Fibroblast of skin of back (primary cell): ENCODE measurements around the gene PPBP.
"Not testable (repeated sequence)": the region's sequence is repeated elsewhere in the genome, so short reads cannot be mapped to it uniquely, and the experiment has no call there.

Experiments
- DNase-seq: peaks from one replicate; pipeline ENCODE4 v3.0.0-alpha.2; 2013

PPBP gene

DNA sequence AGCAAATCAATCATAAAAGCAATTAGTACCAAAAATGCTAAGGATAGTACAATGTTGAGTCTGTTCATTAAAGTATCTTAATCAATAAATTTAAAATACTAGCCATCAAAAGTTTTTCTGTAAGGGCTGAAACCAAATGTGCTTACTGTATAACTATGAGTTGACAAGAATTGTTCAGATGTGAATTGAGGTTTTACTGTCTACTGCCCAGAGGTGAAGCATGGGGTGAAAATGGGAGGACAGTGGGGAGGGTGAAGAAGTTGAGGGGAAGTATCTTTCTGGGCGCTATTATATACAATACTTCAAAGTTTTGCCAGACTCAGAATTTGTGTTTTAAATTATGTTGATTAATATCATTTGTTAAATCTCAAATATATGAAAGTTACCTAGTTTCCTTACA is 4.1 kb upstream of the PPBP start:
- no peak for DNase-seq

DNA sequence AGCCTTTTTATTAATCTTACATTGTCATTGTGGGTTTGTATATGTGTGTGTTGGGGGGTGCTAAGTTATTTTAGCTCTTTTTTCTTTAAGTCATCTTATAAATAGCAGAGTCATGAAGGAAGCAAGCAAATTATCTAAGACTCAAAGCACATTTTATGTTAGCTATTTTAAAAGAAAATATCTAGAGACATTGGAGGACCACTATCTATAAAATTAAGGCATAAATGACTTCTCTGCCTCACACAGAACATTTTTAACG is 3.7 kb upstream of the PPBP start:
- DNase-seq, result no peak

DNA sequence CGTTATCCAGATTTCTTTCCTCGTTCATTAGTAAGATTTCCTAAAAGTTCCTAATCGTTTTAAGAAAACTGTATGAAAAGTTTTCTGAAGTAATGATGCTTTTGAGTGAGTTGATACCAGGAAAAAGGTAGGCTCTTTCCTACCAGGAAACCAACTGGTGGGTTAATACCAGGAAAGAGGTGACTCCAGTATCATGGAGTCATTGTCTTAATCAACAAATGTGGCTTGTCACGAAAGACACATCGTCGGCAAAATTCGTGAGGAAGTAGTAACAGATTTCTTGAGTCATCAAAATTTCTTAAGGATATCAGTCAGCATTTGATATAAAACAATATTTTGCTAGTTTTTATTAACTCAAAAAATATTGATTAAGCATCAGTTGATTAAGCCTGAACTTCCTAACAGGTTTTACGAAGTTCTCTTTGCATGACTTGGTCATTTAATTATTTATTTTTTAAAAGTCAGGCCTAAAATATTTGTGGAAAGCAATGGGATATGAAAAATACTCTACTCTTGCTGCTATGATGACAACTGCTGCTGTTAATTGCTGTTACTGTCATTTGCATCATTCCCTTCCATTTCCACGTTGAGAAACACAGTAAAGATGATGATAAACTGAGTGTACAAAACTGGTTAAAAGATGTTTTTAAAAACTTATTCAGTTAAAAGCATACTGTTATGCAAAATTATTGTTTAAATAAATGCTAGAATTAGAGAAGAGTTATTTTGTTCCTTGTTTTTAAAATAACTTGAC is 3.2 kb upstream of the PPBP start:
- no peak for DNase-seq

DNA sequence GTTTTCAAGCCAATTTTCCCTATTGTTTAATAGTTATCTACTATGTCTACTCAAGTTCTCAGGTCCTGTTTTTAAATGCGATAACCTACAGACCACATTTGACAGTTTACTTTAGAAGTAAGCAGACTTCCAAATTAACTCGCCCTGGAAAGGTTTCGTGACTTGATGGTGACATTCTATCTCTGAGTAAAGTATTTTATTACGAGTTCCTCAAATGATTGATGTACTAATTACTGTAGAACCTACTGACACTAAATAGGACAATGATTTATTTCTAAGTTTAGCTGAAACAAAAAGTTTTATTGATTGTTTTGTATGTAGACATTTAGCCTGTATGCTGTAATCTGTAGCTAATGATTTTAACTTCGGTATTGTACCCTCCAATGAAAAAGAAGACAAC is 1.9 kb upstream of the PPBP start:
- no peak for DNase-seq

DNA sequence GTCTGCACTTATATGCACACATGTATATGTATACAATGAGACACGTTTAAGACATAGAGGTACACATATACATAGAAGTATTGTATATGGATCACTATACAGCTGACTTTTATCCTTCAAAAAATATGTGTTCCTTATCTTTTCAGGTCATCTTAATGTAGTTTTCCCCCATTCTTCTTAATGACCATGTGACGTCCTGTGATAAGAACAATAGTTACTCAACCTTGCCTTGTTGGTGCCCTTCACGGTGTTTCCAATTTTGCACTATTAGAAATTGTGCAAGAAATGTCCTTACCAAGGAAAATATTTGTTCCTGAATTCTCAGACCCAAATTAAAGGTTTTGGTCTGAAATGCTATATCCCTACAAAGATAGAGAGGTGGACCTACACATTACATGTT is 1.0 kb upstream of the PPBP start:
- no peak for DNase-seq

DNA sequence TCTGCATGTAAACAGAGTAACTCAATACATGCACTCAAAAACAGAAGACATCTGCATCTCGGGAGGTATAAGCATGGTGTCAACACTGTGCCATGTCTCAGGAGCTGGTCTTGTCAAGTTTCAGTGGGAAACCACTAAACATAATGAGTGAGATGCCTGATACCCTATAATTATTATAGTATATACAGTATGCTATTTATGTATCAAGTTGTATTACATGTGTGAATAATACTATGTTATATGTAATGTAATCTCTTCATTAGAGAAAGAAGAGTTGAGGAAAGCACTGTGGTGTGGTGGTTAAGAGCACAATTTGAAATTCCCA is 2.5 kb downstream of the PPBP start:
- DNase-seq, result no peak

DNA sequence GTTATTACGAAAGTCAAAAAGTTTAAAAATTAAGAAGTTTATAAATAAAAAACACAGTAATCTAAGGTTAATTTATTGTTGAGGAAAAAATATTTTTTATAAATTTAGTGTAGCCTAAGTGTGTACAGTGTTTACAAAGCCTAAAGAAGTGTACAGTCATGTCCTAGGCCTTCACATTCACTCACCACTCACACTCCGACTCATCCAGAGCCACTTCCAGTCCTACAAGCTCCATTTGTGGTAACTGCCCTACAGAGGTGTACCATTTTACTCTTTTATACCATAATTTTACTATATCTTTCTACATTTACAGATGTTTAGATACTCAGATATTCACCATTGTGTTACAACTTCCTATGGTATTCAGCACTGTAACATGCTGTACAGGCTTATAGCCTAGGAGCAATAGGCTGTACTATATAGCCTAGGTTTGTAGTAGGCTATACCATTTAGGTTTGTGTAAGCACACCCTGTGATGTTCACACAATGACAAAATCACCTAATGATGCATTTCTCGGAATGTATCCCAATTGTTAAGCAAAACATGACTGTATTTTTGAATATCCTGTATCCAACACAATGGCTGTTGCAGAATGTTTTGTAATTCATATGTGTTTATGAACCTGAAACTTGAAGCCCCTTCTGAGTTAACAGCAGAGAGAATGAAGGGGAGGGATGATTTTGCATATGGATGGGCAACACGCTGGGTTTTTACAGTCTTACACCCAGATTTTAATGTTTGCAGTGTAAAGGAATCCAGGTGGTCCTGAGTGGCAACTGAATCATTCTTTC is 3.1 kb downstream of the PPBP start:
- DNase-seq, result peak; percentile 56

DNA sequence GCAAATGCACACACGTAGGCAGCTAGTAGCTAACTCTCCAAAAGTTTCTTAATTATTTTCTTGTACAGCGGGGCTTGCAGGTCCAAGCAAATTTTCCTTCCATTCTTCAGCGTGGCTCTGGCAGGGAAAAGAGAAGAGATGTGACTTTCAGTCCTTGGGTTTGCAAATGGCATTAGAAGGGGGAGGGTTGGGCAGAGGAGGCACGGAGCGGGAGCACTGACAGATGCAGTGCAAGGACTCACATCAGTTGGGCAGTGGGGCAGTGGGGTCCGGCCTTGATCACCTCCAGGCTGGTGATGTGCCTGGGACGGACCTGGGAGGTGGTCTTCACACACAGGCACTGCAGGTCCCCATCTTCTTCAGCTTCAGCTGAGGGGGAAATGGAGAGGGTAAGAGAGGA is 6.8 kb downstream of the PPBP start:
- not testable (repeated sequence) for DNase-seq

DNA sequence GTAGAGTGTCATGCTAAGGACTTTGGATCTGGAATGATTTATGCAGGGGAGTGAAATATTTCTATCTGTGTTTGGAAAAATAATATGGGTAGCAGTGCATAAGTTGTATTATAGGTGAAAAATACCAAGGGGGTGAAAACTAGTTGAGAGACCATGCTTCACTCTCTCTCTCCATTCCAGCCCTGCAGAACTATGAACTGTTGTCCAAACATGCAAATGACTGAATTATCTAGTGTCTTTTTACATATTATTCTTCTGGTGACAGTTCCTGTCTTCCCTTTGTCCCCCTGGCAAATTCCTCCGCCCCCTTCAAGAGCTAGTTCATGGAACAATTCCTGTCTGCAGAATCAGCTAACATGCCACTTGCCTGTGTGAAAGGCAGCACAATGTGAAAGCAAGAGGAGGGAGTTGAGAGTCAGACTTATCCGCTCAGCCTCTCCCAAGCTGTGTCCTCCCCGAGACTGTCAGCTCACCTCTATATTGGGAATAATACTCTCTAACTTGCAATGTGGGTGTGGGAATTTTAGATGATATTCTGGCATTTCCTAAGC is 8.5 kb downstream of the PPBP start:
- peak; percentile 47 for DNase-seq

DNA sequence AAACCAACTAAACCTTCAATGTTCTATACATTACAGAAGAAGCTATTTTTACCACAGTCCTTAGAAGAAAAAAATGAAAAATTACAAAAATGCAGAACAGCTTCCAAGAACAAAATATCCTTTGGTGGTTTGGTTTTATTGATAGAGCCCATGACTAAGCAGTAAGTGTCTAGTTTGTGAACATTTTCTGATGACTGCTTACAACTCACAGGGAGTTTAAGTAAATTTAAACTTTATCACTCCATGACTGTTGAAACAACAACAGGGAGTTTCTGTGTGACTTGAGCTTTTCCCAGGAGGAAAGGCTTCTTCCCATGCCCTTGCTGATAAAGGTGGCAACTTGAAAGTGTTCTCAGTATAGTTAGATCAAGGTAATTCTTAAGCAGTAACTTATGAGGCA is 9.1 kb downstream of the PPBP start:
- peak; percentile 95 for DNase-seq

DNA sequence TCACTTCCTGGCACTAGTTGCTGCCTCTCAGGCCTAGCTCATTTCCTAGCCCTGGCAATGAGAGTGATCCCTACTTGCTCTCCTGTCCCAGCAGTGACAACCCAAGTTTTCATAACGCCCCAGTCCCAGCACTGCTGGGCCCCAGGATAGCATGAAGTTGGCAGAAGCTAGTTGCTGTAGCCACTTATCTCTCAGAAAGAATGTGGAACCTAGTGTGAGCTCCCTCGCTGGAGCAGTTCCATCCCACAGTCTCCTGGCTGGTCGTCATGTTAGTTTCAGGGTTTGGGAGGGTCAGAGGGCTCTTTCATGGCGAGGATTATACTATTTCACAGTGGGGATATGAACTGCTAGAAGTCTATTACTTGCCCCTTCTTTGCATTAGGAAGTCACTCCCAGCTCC is 11.3 kb downstream of the PPBP start:
- no peak for DNase-seq

DNA sequence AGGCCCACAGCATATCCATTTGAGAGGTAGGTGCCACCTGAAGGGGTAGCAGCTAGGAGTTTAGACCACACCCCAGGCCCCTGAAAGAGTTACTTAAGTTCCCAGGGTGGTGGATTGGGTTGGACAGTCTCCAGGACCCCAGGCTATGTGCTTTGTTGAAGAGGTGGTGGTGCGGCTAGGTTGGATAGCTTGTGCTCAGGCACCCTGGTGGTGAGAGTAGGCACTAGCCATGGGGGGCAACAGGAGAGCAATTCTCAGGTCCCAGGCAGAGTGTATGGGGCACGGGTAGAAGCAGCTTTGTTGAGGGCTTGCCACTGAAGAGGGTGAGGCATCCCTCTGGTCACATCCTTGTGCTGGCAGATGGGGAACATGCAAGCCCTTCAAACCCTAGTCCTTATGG is 11.8 kb downstream of the PPBP start:
- no peak for DNase-seq

DNA sequence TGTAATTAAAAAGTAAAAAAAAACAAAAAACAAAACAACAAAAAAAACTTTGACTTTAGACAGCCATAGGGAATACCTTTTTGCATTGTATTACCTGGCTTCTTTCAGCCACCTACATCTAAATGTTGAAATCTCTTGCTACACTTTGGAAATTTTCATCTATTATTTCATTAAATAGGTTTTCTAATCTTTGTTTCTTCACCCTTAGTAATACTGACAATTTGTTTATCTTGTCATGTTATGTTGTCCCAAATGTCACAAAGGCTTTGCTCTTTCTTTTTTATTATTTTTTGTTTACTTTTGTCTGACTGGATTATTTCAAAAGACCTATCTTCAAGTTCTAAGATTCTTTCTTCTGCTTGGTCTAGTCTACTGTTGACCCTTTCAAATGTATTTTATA is 13.6 kb downstream of the PPBP start:
- no peak for DNase-seq

DNA sequence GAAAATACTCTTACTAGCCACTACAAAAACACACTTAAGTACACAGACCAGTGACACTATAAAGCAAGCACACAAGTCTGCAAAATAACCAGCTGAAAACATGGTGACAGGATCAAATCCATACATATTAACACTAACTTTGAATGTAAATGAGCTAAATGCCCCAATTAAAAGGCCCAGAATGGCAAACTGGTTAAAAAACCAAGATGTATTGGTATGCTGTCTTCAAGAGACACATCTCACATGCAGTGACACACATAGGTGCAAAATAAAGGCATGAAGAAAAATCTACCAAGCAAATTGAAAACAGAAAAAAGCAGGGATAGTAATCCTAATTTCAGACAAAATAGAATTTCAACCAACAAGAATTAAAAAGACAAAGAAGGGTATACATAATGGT is 17.0 kb downstream of the PPBP start:
- DNase-seq, result no peak

DNA sequence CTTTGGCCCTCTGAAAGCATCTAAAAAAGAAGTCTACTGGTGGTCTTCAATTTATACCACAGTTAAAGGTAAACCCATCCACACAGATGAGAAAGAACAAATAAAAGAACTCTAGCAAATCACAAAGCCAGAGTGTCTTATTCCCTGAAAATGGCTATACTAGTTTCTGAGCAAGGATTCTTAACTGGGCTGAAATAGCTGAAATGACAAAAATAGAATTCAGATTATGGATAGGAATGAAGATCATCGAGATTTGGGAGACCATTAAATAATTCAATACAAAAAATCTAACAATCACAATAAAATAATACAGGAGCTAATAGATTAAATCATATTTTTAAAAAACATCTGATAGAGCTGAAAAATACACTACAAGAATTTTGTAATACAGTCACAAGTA is 18.0 kb downstream of the PPBP start:
- no peak for DNase-seq

DNA sequence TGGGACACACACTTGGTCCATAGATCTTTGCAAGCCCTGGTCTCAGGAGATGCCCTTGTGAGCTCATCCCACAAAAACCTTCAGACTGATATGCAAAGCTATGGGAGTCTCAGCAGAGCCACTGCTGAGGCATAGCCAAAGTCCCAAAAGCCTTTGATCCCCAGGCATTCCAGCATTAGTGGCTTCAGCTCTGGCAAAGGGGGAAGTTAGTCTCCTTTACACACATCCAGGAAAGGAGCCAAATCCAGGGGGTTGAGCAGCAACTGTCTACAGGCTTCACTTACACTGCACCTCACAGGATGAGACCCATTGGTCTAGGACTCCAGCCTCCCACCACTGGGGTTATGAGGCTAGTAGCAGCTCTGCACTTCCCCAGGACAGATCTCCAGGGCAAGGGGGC is 20.1 kb downstream of the PPBP start:
- DNase-seq, result no peak

DNA sequence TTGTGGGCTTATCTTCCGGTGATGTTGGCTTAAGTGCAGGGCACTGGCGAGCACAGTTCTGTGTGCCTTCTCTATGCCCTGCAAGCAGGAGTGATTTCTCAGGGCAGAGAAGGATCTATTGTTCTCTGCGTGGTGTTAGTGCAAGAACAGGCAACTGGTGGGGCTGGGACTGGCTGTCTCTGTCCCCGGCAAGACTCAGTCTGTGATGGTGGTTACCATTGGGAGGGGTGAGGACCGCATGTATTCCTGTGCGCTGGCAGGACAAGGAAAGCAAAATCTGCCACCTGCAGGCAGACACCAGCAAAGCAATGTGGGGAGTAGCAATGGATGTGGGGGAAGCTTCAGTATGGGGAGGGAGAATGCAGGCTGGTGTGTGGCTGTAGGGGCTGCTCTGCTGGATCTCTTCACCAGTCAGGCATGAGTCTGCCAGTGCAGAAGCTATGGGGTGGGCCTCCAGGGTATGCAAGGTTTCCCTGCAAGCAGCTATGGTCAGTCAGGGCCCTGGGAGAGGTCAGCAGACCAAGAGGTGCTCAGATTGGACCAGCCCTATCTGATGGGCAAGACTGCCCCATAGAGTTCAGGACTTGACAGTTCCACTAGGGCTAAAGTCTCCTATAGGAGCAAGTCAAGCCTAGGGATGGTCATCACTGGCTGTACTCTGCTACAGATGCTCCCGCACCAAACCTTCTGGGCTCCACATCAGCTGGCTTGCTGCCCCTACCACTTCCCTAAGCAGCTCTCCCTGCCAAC is 23.0 kb downstream of the PPBP start:
- DNase-seq, result no peak

DNA sequence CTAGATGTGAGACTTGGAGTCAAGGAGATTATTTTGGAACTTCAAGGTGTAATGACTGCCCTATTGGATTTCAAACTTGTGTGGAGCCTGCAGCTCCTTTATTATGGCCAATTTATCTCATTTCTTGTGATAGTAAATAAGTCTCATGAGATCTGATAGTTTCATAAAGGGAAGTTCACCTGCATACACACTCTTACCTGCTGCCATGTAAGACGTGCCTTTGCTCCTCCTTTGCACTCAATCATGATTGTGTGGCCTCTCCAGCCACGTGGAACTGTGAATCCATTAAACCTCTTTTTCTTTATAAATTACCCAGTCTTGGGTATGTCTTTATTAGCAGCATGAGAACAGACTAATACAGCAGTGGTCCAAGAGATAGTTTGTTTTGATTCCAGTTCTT is 25.3 kb downstream of the PPBP start:
- DNase-seq, result no peak

DNA sequence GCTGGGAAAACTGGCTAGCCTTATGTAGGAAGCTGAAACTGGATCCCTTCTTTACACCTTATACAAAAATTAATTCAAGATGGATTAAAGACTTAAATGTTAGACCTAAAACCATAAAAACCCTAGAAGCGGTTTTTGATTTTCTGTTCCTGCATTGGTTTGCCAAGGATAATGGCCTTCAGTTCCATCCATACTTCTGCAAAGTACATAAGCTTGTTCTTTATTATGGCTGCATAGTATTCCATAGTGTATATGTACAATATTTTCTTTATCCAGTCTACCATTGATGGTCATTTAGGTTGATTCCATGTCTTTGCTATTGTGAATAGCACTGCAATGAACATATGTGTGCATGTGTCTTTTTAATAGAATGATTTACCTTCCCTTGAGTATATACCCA is 28.9 kb downstream of the PPBP start:
- not testable (repeated sequence) for DNase-seq

DNA sequence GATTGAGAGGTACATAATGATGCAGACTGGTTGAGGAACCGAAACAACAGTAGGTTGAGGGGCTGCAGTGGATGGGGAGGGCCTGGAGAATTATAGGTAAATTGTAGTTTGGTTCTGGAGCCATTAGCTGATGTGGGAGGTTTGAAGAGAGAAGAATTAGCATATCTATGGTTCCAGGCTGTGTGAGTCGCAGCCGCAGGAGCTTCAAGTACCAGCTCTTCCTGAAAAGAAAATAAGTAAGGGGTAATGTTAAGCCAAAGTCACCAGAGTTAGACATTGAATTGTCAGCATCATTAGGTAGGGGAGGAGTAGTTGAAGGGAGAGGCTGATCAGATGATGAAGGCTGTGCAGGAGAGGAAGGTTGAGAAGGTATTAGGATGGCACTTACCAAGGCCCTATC is 35.6 kb downstream of the PPBP start:
- no peak for DNase-seq

DNA sequence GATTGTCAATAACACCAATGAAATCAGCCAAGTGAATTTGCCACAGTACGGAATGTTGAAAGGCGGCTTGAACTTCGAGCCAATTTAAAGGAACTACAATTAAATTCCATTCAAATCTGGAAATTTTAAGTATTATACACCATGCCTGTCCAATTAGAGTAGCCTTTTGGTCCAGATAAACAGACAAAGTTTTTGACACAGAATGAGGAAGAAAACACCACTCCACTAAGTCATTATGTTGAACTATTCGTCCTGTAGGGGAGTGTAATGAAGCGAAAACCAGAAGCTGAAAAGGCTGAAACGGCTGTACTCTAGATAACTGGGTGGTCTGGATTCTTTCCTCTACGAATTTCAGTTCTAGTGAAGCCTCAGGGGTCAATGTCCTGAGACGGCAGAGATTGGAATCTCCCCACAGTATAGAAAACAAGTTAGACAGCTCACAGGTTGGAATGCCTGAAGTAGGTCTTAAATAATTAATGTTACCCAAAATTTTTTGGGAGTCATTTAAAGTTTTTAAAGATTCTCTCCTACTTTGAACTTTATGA is 37.5 kb downstream of the PPBP start:
- not testable (repeated sequence) for DNase-seq

DNA sequence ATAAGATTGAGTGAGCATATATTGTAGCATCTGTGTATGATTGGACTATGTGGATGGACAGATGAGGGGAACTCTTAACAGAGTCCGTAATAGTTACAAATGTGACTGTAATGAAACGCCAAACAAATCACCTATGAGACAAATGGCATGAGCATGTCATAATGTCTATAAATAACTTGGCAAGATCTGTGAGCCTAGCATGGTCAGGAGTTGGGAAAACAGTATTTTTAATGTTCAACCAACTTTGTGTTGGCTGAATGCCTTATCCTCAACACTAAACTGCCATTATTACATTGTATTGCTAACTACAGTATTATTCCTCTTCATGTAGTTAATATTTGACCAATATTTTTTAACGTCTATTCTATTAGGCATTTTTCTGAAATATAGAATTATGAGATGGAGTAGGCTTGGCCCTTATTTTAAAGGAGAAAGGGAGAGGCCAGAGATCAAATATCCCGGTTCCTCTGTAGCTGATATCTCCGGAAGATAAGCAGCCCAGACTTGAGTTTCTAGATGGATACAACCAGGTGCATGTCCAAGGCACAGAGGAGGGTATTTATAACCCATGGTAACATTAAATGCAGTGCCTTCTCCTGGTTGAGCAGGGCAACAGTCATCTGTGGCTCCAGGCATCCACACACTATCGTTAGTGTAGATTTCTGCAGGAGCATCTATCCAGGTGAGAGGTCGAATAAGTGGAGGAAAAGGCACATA is 38.8 kb downstream of the PPBP start:
- no peak for DNase-seq

DNA sequence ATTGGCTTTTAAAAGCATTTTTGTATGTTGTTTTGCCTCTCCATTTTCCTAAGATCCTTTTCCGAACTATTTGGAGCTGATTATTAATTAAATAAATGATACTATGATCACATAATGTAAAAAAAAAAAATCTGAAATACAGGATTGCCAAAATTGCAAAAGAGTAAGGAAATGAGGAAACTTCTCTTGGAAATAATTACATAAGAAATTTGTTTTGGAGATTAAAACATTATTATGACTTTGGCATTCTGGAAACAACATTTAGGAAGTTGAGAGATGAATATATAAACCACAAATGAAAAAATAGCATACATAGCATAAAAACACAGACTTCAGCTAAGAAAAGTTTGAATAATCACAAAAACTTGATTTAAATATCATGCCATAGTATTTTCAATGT is 39.7 kb downstream of the PPBP start:
- DNase-seq, result no peak
